GM15510 (cell line): Measurements from ENCODE around the gene FAM184B.

Experiments used
- POLR2A ChIP-seq: IDR thresholded peaks from 3 replicates; pipeline ENCODE4 v1.6.1; 2011; ENCODE audit warnings: borderline replicate concordance; ENCODE audit not compliant: insufficient read length; ENCODE audit errors: extremely low read depth

FAM184B gene

GRCh38 chr4:17681281-17682221 lies 99.9 kb downstream of the FAM184B start:
- no peak for TF ChIP-seq POLR2A

GRCh38 chr4:17680559-17681280 lies 100.7 kb downstream of the FAM184B start:
- TF ChIP-seq POLR2A: no peak

DNA sequence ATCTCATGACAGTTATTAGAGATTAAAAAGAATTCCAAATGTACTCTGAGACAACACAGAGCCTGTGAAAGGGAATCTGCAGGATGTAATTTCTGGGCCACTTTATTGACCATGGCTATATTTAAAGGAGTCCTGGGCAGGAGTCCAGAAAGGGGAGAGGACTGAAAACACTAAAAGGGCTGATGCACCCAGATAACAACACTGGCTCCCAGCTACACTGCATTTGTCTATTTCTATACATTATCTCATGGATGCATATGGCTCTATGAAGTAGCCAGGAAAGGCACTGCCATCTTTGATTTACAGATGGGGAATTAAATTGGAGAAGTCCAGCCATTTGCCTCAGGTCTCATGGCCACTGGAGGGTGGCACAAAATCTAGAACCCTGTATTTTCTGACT lies 111.0 kb downstream of the FAM184B start:
- TF ChIP-seq POLR2A: no peak

DNA sequence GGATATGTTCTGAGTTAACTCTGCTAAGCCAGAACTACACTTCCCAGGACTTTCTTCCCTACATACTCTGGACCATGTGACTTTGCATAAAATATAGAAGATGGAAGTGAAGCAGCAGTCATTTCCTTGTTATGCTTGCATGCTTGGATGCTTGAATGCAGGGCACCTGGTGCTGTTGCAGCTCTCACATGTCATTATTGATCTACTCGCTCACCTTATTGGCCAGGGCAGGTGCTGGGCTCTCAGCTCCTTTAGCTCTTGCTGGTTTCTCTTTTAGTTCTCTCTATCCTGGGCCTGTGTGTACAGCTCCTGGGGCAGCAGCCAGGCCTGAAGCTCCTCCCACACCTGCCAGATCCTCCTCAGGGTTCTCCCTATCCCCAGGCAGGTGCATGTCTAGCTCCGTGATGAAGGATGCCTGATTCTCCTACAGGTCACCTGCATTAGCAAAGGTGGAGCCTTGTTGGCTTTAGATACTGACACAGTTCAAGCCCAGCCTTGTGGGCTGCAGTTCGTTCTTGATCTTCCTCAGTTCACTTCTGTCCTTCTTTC lies 113.7 kb downstream of the FAM184B start:
- no peak for TF ChIP-seq POLR2A

DNA sequence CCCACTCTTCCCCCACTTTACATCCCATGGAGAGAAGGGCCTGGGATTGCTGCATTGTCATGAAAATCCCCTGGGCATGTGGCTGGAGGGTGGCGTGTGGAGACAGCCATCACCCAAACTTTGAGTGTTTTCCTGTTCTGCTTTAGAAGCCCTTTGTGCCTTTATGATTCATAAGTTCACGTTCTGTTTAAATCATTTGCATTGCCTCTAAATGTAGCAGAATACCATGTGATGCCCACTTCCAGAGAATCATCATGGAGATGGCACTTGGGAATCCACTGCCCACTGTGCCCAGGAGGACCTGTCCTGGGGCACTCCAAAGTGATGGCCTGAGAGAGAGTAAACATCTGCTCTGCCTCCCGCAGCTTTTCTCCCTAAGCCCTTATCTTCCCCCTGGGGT lies 114.2 kb downstream of the FAM184B start:
- no peak for TF ChIP-seq POLR2A

DNA sequence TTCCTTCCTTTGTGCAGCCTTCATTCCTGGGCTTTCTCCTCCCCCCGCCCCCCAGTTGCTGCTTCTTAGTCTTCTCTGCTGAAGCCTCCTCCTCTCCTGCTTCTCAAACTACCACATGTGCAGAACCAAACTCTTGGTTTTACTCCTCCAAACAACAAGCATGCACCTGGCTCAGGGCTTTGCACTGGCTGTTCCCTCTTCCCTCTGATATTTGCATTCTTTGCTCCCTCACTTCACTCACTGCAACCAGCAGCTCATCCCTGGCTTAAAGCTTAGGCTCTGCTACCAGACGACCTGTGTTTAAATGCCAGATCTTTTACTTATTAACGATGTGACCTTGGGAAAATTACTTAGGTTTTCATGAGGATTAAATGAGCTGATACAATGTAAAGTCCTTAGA lies 115.6 kb downstream of the FAM184B start:
- no peak for TF ChIP-seq POLR2A

- TF ChIP-seq POLR2A: no peak
Observed at GRCh38 chr4:17665346-17665745, 116.1 kb downstream of the FAM184B start.

GRCh38 chr4:17664755-17665154 lies 116.7 kb downstream of the FAM184B start:
- TF ChIP-seq POLR2A: no peak

DNA sequence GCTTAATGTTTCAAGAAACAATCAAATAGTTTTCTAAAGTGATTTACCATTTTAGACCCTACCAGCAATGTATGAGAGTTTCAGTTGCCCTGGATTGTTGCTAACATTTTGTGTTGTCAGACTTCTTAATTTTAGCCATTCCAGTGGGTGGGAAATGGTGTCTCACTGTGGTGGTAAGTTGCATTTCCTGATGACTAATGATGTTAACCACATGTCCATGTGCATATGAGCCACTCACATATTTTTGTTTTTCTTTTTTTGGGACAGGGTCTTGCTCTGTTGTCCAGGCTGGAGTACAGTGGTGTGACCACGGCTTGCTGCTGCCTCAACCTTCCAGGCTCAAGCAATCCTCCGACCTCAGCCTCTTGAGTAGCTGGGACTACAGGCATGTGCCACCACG lies 118.7 kb downstream of the FAM184B start:
- no peak for TF ChIP-seq POLR2A

GRCh38 chr4:17657849-17658248 lies 123.6 kb downstream of the FAM184B start:
- no peak for TF ChIP-seq POLR2A

GRCh38 chr4:17657090-17657489 lies 124.3 kb downstream of the FAM184B start:
- TF ChIP-seq POLR2A: no peak

DNA sequence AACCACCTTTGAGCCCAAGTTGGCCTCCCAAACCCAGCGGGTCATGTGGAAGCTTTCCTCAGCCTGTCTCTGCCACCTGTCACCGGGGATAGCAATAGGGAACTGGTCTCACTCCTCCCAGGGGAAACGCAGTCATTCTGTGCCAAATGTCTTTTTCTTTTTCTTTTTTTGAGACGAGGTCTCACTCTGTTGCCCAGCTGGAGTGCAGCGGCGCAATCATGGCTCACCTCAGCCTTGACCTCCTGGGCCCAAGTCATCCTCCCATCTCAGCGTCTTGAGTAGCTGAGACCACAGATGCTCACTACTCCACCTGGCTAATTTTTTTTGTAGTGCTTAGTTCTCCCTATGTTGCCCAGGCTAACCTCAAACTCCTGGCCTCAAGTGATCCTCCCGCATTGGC lies 126.7 kb downstream of the FAM184B start:
- TF ChIP-seq POLR2A: no peak

GRCh38 chr4:17650406-17650805 lies 131.0 kb downstream of the FAM184B start:
- no peak for TF ChIP-seq POLR2A

DNA sequence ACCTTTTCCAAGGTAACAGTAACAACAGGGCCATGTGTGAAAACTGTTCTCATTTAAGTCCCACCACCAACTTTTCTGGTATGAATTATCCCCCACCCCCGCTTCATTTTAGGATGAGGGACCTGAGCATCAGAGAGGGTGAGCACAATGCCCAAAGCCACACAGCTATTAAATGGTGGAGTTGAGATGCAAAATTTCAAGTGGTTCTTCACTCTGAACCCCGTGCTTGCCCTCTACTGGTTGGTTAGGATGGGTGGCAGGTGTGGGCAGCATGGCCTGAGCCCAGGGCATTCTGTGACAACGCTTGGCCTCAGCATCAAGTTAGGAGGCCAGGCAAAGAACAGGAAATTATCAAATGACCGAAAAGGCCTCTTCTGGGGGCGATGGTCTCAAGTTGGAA lies 133.5 kb downstream of the FAM184B start:
- TF ChIP-seq POLR2A: no peak

- no peak for TF ChIP-seq POLR2A
Observed at GRCh38 chr4:17647176-17647806, 134.1 kb downstream of the FAM184B start.
